ENCODE measurements around the gene CLSTN3.
"Not testable (repeated sequence)": the region's sequence is repeated elsewhere in the genome, so short reads cannot be mapped to it uniquely, and the experiment has no call there.

CLSTN3 gene

DNA sequence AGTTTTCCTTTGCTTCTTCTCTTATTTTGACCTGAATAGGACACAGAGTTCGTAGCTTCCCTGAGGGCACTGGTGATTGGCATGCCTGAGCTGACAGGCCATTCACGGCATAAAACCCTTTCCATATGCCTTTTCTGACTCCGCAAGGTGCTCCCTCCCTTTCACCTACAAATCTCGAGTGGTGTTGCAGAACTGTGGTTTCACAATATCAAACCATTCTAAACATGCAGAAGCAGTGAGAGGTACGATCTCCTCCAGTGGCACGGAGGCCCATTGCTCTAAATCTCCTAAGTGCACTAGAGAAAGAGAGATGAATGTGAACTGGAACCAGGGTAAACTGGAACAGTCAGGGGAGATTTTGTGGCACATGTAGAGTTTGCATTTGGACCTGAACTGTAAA lies 23.9 kb downstream of the CLSTN3 start:
- DNase-seq: no peak

DNA sequence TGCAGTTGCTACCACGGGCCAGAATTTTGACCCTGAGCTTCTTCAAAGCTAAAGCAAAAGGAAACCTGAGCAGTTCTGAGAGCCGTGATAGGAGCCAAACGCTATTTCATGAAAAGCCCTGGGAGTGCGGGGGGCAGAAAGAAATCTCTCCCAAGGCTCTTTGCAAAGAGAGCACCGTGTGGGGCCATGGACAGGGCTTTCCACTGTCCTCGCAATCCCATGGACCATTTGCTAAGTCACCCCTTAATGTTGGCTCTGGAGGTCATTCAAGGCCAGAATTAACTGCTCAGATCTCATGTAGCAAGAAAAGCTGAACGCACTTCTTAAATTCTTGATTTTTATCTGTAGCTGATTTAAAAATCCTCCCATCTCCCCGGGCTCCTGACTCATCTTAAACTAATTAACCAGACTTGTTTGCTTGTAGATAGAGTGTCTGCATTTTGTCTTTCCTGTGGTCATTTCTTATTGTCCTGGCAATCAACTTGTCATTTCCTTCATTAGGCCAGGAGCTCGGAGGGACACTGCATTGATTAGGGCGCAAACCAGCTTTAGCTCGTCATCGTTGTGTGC lies 24.8 kb downstream of the CLSTN3 start:
- no peak for DNase-seq

DNA sequence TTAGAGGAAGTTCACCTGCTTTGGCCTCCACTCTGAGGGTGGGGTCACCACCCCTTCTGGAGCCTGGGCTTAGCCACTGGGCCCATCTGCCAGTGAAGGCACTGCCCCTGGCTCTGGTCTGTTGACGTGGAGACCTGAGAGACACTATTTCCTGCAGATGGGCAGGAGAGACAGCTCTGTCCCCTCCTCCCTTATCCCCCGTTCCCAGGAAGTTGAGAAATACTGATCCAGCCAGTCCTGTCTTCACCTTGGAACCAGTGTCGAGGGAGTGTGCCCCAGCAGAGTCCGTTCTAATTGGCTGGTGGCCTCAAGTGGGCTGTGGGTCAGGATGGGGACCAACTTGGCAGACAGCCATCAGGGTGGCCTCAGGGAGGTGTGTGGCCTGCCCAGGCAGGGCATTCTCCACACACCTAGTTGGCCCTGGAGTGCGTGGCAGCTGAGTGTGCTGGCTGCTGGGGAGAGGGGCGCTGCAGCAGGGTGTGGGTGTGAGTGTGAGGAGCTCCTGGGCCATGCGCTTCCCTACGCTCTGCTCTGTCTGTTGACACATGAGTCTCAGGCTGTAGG lies 25.4 kb downstream of the CLSTN3 start:
- DNase-seq: peak; percentile 28

DNA sequence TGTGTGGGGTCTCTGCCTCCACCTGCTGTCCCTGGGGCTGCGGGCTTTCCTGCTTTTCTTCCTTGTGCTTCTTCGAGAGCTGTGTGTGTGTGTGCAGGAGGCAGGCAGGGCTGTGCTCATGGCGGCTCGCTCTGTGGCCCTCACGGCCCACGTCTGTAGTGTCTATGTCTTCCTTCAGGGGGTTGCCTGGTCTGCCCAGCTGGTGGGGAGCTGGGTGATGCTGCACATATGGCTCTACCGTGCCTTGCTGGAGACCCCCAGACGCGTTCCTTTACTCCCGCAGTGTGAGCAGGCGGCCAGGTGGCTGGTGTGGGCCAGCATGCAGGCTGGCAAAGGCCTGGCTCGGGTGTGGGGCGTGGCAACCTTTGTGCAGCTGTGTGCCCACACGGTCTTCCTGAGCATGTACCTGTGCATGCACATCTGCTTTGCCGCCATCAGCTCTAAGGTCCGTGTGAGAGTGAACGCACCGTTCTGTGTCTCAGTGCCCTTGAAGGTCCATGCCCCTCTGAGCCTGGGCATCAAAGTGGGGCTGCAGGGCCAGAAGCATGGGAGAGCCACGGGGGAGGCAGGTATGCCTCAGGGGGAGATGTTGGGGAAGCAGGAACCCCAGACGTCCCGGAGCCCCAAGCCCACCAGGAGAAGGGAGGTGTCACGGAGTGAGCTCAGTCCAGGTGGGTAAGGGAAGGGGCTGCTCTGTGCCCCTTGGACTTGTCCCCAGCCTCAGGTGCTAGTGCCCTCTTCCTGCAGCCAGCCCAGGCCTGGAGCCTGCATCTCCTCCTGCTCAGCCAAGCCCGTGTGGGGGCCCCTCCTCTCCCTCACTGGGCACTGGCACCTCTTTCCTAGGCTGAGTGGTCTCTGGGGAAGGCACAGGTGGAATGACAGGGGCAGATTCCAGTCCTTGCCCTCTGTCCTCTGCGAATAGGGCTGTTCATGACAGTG lies 26.4 kb downstream of the CLSTN3 start:
- DNase-seq: no peak

DNA sequence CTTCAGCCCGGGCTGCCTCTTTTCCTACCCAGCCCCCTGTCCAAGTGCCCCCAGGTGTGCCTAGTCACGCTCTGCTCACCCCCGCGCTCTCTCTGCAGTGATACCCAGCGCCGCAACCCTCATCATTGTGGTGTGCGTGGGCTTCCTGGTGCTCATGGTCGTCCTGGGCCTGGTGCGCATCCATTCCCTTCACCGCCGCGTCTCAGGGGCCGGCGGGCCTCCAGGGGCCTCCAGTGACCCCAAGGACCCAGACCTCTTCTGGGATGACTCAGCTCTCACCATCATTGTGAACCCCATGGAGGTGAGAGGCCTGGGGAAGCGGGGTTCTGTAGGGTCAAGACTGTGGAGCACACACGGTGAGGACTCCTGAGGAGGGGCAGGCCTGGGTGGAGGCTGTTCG lies 27.2 kb downstream of the CLSTN3 start:
- no peak for DNase-seq

DNA sequence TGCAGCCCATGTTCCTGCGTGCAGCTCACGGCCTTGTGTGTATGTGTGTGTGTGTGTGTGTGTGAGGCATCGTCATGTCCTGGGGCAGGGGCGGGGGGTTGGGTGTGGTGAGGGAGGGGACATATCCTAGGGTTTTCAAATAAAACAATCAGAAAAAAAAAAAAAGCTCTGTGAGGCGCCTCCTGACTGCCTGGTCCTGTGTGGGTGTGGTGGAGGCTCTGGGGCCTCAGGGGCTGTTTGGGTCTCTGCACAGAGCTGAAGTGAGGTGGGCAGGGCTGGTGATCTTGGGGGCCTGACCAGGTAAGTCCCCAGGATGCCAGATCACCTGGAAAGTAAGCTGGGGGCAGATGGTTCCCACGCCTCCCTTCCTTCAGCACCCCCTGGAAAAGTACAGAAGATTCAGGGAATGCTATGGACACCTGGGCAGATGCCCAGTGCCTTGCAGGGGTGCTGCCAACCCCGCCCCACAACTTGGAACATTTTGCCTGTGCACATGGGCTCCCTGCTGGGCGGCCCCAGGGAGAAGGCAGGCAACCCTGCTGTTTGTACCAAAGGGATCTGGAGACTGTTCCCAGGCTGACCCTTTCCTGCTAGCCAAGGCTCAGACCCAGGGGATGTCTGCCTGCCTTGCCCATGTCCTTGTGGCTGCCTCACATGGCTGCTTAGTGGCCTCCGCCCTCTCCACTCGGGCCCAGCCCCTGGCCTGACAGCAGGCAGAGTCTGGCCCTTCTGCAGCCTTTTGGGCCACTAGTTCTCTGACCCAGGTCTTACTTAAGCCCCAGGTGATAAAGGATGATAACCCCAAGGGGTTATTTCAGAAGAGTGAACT lies 28.8 kb downstream of the CLSTN3 start:
- peak; percentile 32 for DNase-seq

DNA sequence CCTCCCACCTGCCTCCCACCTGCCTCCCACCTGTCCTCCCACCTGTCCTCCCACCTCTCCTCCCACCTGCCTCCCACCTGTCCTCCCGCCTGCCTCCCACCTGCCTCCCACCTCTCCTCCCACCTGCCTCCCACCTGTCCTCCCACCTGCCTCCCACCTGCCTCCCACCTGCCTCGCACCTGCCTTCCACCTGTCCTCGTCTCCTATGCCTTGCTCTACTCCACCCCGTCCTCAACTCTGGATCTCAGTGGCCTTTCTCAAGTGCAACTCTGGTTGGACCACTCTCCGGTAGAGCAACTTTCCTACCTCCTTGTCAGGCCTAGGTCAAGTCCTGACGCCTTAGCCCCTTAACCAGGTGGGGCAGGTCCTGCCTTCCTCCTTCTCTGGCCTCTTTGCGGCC lies 30.0 kb downstream of the CLSTN3 start:
- no peak for DNase-seq

DNA sequence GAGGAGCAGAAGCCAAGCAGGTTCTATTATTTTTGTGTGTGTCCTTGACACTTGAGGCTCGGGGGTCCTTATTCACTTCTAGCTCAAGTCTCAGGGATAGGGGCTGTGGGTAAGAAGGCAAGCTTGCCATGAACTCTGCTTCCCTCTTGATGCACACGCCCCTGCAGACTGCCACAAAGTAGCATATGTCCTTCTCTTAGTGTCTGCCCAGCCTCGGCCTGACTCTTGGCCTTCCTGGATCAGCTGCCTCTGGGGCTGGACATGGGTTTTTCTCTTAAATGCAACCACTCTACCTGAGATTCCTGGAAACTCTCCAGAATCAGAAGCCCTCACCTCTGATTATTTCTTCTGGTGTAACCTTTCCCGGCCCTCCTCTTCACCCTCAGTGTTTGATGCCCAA lies 31.2 kb downstream of the CLSTN3 start:
- DNase-seq: no peak

DNA sequence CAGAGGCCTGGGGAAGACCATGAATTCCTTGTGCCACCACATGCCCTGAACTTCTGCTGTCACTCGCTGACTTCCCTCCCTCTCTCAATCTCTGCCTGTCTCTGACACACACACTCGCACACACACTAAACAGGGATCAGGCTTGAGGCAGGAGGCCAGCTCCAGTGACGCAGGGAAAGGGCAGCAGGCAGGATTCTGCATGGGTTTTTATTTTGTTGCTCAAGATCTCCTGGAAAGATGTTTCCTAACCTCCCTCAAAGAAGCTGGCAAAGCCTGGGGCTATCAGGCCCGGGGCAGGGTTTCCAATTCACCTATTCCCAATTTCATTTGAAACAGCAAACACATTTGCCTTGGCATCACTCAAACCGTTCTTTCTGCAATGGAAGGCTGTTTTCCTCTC lies 31.6 kb downstream of the CLSTN3 start:
- DNase-seq: no peak

DNA sequence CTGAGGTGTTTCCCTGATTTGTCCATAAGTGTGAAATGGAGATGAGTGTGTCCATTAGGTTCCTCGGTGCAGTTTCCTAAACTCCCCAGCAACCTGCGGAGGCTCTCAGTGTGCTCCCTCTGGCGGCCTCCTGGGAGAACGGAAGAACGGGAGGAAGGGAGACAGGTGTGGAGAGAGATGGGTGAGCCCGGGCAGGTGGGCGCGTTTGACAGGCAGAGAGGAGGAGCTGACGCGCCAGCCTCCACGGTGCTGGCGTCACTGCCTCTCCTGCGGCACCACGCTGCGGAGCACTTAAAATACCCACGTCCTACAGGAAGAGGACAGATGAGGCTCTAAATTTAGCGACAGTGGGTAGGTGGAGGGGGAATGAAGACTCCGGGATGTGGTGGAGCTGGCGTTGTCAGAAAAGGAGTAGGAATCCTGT lies 32.5 kb downstream of the CLSTN3 start:
- DNase-seq: peak; percentile 98

DNA sequence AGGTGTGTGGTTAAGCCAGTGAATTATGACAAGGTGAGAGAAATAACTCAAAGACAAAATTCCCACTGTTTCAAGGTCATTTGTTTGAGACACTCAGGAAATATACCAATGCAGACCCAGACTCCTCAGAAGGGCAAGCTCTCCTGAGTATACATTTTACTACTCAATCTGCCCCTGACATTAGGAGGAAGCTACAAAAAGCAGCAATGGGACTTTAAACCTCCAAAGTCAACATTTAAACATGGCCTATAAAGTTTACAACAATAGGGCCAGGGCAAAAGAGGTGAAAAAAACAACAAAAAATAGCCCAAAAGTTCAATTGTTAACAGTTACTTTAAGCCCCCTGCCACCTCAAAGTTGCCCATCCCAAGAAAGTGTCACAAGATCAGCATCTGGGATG lies 39.8 kb downstream of the CLSTN3 start:
- no peak for DNase-seq

DNA sequence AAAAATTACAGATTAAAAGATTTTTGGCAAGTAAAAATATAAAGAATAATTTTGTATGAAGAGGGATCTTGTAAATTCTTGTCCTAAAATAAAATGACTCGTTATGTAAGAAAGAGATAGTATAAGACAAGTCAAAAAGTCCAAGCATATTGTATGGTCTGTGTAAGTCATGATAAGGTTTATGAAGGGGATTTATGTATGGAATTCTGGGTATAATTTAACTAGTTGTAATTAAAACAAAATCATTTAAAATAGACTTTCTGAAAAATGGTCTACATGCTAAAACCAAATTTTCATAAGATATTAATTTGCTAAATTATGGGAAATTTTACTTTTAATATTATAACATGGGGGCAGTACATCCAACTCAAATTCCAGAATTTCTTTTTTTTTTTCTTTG lies 41.7 kb downstream of the CLSTN3 start:
- DNase-seq: no peak

DNA sequence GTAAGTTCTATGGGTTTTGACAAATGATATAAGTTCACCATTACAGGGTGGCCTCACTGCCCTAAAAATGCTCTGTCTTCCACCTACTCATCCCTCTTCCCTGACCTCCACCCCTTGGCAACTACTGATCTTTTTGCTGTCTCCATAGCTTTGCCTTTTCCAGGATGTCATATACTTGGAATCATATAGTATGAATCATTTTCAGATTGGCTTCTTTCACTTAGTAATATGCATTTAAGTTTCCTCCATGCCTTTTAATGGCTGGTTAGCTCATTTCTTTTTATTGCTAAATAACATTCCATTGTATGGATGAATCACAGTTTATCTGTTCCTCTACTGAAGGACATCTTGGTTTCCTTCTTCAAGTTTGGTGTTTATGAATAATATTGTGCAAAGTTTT lies 45.3 kb downstream of the CLSTN3 start:
- no peak for DNase-seq

DNA sequence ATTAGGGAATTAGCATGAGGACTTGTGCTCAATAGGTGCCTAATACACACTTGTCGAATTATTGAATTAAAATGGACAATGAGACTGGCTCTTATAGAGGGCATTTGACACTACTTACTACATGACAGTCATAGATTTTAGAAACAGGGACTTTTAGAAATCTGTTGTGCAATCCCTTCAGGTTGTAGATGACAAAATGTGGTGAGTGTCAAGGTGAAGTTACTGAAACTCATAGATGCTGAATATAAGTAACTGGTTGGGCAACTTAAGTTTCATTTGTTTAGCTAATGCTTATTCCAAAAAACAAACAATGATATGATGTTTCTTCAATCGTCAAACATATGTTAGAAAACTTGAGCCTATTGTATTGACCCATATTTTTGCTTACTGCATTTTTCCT lies 46.4 kb downstream of the CLSTN3 start:
- DNase-seq: no peak

DNA sequence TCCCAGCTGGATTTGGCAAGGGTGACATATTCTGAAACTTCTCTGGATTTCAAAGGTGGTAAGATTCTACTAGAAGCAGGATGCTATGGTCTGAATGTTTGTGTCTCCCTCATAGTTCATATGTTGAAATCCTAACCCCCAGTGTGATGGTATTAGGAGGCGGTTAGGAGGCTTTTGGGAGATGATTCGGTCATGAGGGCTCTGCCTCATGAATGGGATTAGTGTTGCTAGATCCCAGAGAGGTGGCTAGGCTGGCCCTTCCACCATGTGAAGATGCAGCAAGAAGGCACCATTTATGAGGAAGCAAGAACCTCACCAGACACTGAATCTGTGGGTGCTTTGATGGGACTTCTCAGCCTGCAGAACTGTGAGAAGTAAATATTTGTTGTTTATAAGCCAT lies 48.3 kb downstream of the CLSTN3 start:
- DNase-seq: no peak

DNA sequence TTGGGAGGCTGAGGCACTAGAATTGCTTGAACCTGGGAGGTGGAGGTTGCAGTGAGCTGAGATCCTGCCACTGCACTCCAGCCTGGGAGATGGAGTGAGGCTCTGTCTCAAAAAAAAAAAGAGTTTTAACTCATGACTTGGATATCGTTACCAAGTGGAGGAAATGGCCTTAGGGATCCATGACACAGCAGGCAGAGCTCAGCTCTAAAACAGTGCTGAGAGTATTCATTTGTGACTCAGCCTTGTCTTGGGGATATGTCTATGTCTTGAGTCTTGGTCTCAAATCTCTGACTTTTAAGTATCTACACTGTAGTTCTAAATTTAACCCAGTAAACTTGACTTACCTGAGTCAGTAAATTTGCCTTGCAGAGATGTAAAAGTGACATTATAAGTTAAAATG lies 50.5 kb downstream of the CLSTN3 start:
- no peak for DNase-seq

DNA sequence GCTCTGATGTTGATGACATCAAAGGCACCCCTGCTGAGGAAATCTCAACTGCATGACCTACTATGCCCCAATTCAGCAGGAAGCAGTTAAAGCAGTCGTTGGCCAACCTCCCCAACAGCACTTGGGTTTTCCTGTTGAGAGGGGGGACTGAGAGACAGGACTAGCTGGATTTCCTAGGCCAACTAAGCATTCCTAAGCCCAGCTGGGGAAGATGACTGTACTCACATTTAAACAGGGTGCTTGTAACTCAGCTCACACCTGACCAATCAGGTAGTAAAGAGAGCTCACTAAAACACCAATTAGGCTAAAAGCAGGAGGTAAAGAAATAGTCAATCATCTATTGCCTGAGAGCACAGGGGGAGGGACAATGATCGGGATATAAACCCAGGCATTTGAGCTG lies 55.9 kb downstream of the CLSTN3 start:
- not testable (repeated sequence) for DNase-seq

DNA sequence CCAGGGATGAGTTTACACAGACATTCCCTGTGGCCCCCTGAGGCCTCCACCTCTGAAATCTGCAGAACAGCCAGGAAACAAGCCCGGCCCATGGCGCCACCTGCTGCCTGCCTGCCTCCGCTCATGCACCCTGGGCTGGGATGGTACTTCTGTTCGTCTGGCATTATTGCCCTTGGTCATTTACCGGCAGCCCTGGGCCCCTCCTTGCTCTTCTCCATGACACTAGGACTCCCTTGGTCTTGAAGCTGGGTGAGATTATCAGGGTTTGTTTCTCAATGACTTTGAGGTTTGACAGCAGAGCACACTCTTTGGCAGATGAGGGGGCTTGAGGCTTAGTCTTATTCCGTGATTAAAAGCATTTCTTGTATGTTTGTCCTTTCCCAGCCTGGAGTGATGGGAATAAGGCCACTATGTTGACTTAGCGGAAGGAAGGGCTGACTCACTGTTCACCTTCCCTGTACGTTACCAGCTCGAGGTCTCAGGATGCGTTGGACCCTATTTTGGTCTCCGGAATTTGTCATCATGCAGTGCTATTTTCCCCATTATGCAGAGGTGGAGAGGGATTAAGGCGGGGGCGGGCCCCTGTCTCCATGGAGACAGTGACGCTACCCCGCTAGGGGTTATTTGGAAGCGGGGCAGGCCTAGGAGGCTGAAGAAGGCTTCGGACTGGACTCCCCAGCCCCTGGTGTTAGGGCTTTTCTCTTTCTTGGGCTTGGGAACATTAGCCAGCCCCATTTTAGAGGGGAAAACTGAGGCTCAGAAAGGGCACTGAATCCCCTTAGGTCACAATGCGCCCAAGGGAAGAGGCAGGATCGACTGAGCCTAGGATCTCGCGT lies 58.6 kb downstream of the CLSTN3 start:
- DNase-seq: peak; percentile 85

DNA sequence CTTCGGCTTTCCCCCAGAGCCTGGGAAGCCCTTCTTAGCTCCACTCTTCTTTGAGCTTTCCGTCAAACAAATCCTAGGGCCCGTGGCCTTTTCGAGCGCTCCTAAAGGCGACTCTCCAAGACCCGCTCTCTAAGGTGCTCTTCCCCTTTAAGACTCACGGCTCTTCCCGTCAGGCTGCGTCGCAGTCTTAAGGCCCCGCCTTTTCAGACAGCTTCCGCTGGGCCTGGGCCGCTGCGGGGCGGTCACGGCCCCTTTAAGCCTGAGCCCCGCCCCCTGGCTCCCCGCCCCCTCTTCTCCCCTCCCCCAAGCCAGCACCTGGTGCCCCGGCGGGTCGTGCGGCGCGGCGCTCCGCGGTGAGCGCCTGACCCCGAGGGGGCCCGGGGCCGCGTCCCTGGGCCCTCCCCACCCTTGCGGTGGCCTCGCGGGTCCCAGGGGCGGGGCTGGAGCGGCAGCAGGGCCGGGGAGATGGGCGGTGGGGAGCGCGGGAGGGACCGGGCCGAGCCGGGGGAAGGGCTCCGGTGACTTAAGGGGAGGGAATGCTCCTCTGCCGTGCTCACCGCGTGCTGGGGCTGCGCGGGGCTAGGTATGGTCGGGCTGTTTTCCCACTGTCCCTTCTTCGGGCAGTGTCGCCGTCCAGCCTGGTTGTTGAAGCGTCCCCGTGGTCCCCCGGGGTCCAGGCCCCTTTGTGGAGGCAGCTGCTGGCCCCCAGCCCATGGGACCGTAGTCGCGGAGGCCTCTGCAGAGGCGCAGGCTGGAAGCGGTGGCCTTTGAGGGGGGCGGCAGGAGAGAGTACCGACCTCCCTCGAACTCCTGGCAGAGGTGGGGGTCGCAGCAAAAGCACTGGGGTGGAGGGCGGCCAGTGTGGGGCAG lies 59.5 kb downstream of the CLSTN3 start, which contains the start of gene PEX5:
Gene PEX5, plus strand, starts transcription at position 289 of the 870 bp plus-strand sequence. CDS start 692 bp downstream, outside the sequence.
- DNase-seq: peak; percentile 99

DNA sequence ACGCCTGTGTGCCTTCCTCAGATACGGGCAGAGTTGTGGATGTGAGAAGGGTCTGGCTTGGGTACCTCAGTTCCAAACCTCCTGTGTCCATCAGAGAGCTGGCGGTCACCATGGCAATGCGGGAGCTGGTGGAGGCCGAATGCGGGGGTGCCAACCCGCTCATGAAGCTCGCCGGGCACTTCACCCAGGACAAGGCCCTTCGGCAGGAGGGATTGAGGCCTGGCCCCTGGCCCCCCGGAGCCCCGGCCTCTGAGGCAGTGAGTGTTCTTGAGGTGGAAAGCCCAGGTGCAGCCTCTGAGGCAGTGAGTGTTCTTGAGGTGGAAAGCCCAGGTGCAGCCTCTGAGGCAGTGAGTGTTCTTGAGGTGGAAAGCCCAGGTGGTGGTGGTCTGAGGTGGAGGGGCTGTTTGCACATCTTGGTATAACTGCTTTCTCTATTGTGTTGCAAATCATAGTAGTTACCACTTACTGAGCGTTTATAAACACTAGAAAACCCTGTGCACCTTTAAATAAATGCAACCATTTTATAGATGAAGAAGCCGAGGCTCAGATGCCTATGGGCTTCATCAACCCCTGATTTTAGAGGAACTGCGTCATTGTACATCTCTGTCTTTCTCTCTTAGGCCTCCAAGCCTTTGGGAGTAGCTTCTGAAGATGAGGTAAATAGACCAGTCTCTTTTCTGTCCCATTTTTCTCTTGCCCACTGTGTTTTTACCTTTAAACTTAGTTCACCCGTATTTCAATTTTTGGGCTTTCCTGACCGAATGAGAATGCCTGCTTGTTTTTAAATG lies 60.3 kb downstream of the CLSTN3 start:
- peak; percentile 72 for DNase-seq
